Stimulated activated CD4-positive, alpha-beta T cell treated with anti-CD3 and anti-CD28 coated beads, TNF-alpha, amount 100 ng/mL, for 48 hours (primary cell): ENCODE measurements around the gene COMMD3.
"Not testable (repeated sequence)": the region's sequence is repeated elsewhere in the genome, so short reads cannot be mapped to it uniquely, and the experiment has no call there.

Experiments used
- DNase-seq, 3 donors: peaks; one replicate each; pipeline ENCODE4 v3.0.0-alpha.2; 2020; ENCODE audit warnings: low read depth in 3 of 3

Gene COMMD3

GRCh38 chr10:22316286-22317075 is at the start of gene COMMD3:
COMMD3 (plus strand) TSS chr10:22316388; CDS start chr10:22316418, 30 bp downstream.
- DNase-seq = peak in 2 of 3 donors; percentile 47 to 71

GRCh38 chr10:22268503-22268902 is 47.7 kb upstream of the COMMD3 start:
- DNase-seq = no peak

DNA sequence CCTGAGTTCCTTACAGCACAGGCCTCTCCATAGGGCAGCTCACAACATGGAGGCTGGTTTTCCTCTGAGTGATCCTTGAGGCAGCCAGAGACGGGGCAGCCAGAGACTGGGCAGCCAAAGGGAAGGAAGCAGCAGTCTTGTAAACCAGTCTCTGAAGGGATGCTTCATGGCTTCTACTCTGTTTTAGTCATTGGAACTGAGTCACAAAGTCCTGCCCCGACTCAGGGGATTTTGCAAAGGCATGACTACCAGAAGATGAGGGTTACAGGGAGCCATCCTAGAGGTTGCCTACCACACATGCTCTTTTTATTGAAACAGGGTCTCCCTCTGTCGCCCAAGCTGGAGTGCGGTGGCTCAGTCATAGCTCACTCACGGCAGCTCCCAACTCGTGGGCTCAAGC is 44.4 kb upstream of the COMMD3 start:
- DNase-seq = peak in 1 of 3 donors; percentile 8

DNA sequence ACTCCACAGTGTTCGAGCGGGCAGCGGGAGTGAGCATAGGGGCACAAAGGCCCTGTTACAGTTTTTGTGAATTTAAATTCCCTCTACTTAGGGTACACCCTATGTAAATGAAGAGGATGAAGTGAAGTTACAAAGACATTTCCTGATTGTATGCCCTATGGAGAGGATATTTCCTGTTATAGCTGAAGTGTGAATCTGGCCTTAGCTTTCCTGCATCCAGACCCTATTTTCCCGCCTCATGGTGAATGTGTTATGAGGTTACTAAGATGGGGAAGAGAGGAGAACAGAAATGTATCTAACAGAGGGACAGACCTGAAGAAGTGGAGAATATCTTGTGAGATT is 37.8 kb upstream of the COMMD3 start:
- DNase-seq = no peak

DNA sequence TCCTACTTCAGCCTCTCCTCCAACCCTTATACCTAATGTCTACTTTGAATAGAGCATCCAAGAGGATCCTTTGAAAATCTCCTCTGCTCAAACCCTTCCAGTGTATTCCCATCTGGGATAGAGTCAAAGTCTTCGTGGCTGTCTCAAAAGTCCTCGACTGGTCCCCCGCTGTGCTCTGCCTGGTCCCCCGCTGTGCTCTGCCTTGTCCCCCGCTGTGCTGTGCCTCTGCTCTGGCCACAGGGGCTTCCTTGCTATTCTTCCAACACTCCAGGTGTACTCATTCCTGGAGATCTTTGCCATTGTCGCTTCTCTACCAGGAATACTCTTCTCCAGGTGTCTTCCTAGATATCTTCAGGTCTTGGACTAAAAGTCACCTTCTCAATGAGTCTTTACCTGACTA is 36.1 kb upstream of the COMMD3 start:
- no peak for DNase-seq

GRCh38 chr10:22285130-22285529 is 31.1 kb upstream of the COMMD3 start:
- no peak for DNase-seq

GRCh38 chr10:22293747-22294404 is 22.3 kb upstream of the COMMD3 start:
- no peak for DNase-seq

DNA sequence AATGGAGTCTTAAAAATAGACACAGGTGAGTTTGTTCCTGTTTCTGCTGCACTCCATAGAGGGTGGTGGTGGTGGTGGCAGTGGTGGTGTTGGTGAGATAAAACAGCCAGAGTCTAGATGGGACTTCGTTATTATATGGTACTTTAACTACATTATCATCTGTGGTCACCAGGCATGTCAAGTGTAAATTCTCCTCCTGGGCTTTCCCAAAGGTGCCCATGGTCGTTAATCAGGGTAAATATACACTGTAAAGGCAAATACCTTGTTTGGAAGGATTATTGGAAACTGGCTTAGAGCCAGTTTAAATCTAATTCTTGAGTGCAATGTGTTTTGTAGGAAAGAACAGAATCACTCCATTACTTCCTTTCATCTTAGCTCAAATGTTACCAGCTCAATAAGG is 21.5 kb upstream of the COMMD3 start:
- no peak for DNase-seq

DNA sequence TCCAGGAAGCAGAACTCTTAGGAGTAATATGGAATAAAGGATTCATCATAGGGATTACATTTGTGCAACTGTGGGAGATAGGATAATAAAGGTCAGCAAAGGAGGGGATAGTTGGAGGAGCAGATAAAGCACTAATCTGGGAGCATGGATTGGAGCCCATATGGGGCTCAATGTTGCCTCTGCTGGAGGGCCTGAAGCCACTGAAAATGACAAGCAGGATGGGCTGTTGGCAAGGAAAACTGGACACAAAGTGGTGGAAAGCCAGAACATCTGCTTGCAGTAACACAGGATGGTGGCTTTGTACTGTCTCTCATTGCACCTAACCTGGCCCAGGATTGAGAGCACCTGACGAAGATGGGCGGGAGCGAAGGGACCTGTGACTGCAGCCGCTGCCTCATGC is 15.0 kb upstream of the COMMD3 start:
- no peak for DNase-seq

GRCh38 chr10:22303461-22303860 is 12.7 kb upstream of the COMMD3 start:
- no peak for DNase-seq

- DNase-seq = no peak
Observed at GRCh38 chr10:22305721-22306120, 10.5 kb upstream of the COMMD3 start.

DNA sequence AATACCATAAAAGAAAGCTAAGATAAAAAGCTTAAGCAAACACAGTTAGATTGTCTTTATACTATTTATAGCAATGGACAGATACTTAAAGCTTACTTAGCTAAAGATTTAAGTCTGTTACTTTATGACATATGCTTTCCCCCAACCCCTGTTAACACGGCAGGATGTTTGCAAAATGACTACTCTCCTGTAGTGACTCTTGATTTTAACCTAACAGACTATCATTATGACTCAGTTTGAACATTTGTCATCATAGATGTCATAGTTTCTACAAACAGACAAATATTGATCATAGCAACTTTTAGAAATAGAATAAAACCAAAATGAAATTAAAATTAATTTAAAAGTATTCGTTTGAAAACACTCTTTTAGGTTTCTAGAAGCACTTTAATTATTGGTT is 7.8 kb upstream of the COMMD3 start:
- peak in 1 of 3 donors; percentile 11 for DNase-seq

DNA sequence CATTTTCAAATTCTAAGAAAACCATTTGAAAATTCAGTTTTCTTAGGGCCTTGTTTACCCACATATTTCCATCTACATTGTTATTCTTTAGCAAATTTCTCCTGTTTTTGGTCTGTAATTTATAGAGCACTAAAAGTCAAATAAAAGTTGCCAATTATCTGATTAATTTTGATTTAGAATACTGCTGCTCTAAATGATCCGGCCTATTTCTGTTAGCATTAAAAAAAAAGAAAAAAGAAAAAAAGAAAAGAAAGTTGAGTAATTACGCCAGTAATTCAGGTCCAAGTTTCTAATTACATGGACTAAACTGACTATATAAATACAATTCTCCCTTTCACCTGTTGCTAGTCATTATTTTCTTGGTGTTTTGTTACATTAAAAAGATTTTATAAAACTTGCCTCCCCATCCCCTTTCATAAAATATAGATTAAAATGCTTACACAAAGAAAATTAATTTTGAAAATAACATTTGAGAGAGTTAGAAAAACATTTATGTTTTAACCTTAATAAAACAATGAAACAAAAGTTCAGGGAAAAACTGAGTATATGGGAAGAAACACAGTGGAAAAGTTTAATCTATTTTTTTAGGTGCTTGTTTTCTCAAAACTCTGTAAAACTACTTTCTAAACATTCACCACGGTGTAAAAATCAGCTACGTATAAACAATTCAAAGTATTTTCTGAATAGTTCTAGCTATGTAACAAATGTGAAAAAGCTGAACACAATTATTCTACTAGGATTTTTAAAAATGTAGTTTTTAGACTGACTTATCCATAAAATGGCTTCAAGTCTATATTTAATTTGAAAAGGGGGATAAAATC is 6.8 kb upstream of the COMMD3 start:
- DNase-seq = no peak

DNA sequence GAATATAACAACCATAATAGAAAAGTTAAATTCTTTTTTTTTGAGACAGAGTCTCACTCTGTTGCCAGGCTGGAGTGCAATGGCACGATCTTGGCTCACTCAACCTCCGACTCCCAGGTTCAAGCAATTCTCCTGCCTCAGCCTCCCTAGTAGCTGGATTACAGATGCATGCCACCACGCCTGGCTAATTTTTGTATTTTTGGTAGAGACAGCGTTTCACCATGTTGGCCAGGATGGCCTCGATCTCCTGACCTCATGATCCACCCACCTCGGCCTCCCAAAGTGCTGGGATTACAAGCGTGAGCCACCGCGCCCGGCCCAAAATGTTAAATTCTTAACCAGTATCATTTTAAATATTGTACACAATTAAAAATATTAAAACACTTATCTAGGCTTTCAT is 6.2 kb upstream of the COMMD3 start:
- DNase-seq = not testable (repeated sequence)

DNA sequence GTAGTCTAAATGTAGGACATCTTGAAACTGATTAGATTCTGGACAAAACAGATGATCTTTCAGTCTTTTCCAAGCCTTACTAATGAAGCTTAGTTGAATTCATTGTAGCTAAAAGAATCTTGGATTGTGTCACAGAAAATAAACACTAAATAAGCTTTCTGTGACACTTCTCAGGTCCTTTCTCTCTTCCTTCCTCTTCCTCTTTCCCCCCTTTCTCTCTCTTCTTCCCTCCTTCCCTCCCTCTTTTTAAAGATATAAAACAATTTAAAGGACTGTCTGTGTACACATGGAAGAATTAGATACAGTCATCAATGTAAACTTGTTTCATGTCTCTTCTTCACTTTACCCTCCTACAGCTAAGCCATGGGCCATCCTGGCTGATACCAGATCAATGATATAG is 5.3 kb upstream of the COMMD3 start:
- no peak for DNase-seq

DNA sequence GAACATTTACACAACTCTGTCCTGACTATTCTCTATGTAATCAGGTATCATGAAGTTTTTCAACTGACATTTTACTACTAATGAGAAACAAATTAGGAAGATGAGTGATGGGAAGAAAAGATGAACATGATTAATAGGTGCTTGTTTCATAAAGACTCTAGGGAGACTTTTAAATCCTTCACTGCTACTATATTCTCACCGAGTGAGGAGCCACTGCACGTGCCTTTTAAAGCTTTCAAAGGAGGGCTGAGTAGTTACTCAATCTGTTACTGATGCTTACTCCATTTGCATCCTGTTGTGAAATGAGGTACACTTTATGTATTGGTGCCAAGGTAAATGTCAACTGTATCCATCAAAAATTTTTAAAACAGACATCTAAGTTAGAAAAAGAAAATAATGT is 1.3 kb upstream of the COMMD3 start:
- no peak for DNase-seq

- DNase-seq = no peak
Observed at GRCh38 chr10:22315455-22316285, 518 bp upstream of the COMMD3 start.

- DNase-seq = no peak
Observed at GRCh38 chr10:22317076-22317370, 835 bp downstream of the COMMD3 start.

- DNase-seq = no peak
Observed at GRCh38 chr10:22317771-22318565, 1.8 kb downstream of the COMMD3 start.

DNA sequence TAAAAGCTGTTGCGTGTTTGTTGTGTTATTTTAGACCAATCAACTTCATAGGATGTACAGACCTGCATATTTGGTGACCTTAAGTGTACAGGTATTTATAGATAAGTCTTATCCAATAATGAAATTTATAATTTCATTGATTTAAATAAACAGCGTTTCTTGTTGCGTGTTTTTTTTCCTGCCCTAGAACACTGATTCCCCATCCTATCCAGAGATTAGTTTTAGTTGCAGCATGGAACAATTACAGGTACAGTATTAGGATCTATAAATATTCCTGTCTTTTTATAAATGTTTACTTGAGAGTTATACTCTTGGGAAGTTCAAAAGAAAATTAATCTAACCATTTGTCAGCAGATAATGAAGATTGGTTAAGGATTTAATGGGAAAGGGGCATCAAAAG is 2.6 kb downstream of the COMMD3 start:
- no peak for DNase-seq

- no peak for DNase-seq
Observed at GRCh38 chr10:22319547-22319979, 3.4 kb downstream of the COMMD3 start.
